ENCODE results near the gene PRAMEF11.

GRCh38 chr1:12776801-12777557 is 54.2 kb downstream of the PRAMEF11 start:
- no peak for TF ChIP-seq CTCF (IDR thresholded peaks at IDR 0.05; ENCODE audit: low read length)
- no peak for TF ChIP-seq EZH2 (IDR thresholded peaks at IDR 0.05; ENCODE audit: borderline replicate concordance, low read length)

Data from OCI-LY1 (cell line).